Transverse colon (tissue), 4 donors: ENCODE measurements around the gene PDE1C.

ENCODE experiments used
- POLR2AphosphoS5 ChIP-seq, 3 donors: sonication (generic); formaldehyde crosslinking; IDR thresholded peaks; one replicate each; pipeline ENCODE4 v1.6.1; 2016; ENCODE audit warnings: antibody characterized with exemption in 3 of 3
- TF ChIP-seq, protein P1 (sequence below), 5 experiments: fragments of 200-600 bp in 3 of 5; fragments of 450-650 bp in 2 of 5; sonication (generic) in 3 of 5; IDR thresholded peaks; 1 replicate in 2 of 5; 2 replicates in 3 of 5; pipeline ENCODE4 v1.5.1; 2016 to 2017; ENCODE audit warnings: antibody characterized with exemption in 5 of 5, inconsistent platforms in 3 of 5, mild to moderate bottlenecking in 2 of 5, moderate library complexity in 1 of 5

DNA sequence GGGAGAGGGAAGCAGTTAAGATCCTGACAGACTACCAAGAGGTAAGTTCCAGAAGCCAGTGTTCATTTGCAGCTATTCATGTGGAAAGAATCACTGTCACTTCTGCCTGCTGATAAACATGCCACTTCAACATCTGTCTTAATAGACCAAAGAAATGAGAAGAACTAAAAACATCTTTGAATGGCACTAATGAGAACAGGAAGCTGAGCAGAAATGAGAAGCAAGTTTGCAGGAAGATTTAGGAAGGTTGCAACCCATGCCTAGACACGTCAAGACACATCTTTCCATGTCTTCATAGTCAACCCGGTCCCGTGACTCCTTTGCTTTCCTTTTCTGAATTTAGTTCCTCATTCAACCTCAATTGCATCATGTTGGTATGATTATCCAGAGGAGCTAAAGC, 180.0 kb downstream of the PDE1C start:
- TF ChIP-seq, protein P1, sequence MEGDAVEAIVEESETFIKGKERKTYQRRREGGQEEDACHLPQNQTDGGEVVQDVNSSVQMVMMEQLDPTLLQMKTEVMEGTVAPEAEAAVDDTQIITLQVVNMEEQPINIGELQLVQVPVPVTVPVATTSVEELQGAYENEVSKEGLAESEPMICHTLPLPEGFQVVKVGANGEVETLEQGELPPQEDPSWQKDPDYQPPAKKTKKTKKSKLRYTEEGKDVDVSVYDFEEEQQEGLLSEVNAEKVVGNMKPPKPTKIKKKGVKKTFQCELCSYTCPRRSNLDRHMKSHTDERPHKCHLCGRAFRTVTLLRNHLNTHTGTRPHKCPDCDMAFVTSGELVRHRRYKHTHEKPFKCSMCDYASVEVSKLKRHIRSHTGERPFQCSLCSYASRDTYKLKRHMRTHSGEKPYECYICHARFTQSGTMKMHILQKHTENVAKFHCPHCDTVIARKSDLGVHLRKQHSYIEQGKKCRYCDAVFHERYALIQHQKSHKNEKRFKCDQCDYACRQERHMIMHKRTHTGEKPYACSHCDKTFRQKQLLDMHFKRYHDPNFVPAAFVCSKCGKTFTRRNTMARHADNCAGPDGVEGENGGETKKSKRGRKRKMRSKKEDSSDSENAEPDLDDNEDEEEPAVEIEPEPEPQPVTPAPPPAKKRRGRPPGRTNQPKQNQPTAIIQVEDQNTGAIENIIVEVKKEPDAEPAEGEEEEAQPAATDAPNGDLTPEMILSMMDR (IDR thresholded peaks at IDR 0.05) = no peak
- no peak for TF ChIP-seq POLR2AphosphoS5 (IDR thresholded peaks at IDR 0.05)
